ENCODE data around the gene SEC24A.
"Not testable (repeated sequence)": the region's sequence is repeated elsewhere in the genome, so short reads cannot be mapped to it uniquely, and the experiment has no call there.

Gene SEC24A

GRCh38 chr5:134758504-134759341 is 110.1 kb downstream of the SEC24A start, which contains the start of gene DDX46:
TSS of gene DDX46 (plus strand) at chr5:134758779. CDS start at chr5:134758939, 160 bp downstream.
- peak; percentile 94 for DNase-seq

GRCh38 chr5:134767528-134768291 is 119.1 kb downstream of the SEC24A start:
- not testable (repeated sequence) for DNase-seq

DNA sequence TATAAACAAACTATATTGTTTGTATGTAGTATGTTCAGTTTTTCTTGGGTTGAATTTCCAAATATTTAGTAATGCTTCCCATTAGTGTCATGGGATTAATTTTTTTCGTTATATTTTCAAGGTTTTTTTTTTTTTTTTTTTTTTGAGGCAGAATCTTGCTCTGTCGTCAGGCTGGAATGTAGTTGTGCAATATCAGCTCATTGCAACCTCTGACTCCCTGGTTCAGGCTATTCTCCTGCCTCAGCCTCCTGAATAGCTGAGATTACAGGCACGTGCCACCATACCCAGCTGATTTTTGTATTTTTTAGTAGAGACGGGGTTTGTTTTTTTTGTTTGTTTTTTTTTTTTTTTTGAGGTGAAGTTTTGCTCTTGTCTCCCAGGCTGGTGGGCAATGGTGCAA is 120.6 kb downstream of the SEC24A start:
- DNase-seq, result peak; percentile 26

DNA sequence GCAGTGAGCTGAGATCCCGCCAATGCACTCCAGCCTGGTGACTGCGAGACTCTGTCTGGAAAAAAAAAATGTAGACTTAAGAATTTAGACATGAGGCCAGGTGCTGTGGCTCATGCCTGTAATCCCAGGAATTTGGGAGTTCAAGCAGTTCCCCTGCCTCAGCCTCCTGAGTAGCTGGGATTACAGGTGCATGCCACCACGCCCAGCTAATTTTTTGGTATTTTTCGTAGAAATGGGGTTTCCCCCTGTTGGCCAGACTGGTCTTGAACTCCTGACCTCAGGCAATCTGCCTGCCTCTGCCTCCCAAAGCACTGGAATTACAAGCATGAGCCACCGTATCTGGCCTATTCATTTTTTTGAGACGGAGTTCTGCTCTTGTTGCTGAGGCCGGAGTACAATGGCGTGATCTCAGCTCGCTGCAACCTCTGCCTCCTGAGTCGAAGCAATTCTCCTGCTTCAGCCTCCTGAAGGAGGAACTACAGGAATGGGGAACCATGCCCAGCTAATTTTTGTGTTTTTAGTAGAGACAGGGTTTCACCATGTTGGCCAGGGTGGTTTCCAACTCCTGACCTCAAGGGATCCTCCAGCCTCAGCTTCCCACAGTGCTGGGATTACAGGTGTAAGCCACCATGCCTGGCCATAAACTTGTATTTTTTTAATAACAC is 124.0 kb downstream of the SEC24A start:
- DNase-seq, result peak; percentile 48

DNA sequence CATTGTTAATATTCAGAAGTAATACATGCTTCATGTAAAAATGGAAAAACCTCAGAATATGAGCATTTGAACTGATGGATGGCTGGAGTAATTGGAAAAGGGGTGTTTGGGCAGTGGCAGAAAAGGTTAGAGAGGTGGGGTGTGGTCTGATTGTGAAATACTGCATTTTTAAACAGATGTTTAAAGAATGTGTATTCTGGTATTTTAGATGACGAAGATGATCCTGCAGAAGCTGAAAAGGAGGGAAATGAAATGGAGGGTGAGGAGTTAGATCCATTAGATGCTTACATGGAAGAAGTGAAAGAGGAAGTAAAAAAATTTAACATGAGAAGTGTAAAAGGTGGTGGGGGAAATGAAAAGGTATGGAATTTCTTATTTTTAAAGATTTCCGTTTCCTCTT is 128.8 kb downstream of the SEC24A start:
- no peak for DNase-seq

Data from inflammatory macrophage treated with lipopolysaccharide for 4 hours (primary cell).